ENCODE measurements around the gene CHD9.
A peak's percentile ranks its signal among the peaks of the same experiment; 100 is the strongest.

The CHD9 gene

DNA sequence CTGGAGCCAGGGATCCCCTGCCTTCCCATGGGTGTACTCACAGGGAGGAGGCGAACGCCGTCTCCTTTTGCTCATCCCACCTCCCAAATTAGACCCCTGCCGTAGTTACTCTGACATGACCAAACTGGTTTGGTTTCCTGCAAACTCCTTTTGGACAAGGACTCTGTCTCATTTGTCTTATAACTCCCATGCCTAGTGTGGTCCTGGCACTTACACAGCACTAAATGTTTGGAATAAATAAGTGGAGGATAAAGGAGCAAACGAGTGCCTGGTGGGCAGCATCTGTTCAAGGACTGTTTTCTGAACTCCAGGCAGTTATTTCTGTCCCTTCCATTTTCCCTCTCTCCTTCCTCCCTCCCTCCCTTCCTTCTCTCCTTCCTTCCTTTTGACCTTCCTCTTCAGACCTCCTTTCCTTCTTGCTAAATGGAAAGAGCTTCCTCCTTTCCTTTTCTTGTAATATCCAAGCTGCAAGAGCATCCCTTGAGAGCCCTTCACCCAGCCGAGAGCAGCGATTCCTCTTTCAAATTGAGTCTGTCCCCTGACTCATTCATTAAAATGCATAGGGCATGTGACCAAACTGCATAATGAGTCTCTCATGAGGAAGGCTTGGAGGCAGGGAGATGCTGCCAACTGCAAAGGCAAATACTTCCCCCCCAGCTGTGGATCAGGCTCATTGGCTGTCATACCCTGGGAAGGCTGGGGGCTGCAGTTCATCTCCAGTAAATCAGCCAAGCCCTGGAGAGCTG is 36.8 kb downstream of the CHD9 start:
- Mint-ChIP-seq H3K27ac (peak overlapping the region; percentile 51), H3K4me1 (ENCODE audit: low read depth) (peaks cover 20% of the 10 kb centered on the region), H3K27me3 (no peaks in the 10 kb centered on the region), H3K9me3 (ENCODE audit: low read depth) (no peaks in the 10 kb centered on the region), H3K4me3 (no peak overlapping the region), H3K36me3 (peaks cover 2% of the 10 kb centered on the region)

DNA sequence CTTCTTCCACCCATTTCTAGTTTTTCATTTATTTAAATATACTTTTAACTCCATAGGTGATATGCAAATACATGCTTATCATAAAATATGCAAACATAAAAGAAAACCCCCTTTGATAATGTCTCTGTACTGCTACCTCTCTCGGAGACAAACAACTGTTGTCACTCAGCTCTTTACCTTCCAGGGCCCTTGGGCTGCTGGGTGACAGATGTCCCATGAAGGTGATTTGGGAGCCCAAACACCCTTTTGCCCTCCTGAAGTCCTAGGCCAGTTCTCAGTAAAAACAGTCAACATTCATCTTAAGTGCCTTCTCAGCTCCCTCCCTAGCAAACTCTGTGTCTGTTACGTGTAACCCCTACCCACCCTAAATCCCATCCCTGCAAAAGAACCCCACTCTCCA is 37.5 kb downstream of the CHD9 start:
- H3K4me1 Mint-ChIP-seq (ENCODE audit: low read depth) = peaks cover 23% of the 10 kb centered on the region
- no peak overlapping the region for H3K27ac Mint-ChIP-seq
- no peaks in the 10 kb centered on the region for H3K9me3 Mint-ChIP-seq (ENCODE audit: low read depth)
- H3K27me3 Mint-ChIP-seq = no peaks in the 10 kb centered on the region
- no peak overlapping the region for H3K4me3 Mint-ChIP-seq
- peaks cover 2% of the 10 kb centered on the region for H3K36me3 Mint-ChIP-seq

DNA sequence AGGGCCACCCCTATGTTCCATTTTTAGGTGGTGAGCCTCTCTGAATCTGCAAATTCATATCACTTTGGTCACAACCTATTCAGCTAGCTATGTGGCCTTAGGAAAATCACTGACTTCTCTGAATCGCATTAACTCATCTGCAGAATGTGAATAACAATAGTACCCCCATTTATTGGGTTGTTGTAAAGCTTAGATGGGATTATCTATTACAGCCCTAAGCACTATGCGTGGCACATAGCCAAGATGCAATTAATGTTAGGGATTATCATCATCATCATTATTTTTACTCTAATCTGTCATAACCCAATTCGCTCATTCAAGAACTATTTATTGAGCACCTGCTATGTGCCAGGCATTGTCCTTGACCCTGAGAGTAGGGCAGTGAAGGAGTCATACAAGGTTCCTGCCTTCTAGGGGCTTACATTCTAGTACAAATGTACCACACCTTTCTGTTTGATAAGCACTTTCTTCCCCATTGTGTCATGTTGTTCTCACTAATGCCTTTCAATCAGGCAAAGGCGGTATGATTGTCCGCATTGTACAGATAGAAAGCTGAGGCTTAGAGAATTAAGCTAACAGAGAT is 38.5 kb downstream of the CHD9 start:
- Mint-ChIP-seq H3K27me3 (no peaks in the 10 kb centered on the region), H3K4me1 (ENCODE audit: low read depth) (peaks cover 25% of the 10 kb centered on the region), H3K36me3 (peaks cover 2% of the 10 kb centered on the region), H3K27ac (no peak overlapping the region), H3K9me3 (ENCODE audit: low read depth) (no peaks in the 10 kb centered on the region), H3K4me3 (no peak overlapping the region)

DNA sequence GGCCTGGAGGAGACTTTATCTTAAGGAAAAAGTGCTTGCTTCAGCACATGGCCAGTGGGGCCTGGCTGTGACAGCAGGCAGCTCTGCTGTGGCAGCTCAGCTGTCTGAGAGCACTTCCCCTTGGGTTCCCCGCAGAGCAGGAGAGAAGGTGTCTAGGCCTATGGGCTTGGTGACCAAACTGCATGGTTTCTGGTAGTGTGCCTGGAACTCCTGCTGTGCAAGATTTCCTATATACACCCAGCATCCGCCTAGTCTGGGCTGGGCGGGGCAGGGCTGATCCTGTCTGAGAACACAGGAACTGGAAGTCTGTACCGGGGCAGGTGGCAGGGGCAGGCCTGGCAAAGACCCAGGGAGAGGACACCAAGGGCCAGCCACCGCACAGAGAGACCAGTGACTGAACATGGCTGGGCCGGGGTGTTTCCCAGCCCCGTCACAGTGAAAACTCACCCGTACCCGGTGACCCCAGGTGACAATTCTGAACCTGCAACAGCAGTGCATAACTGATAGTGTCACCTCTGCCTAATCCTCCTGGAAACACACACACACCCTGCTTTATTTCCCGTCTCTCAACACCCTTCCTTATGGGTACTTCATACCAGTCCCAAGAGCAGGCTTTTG is 39.3 kb downstream of the CHD9 start:
- Mint-ChIP-seq H3K4me1 (ENCODE audit: low read depth) (peaks cover 32% of the 10 kb centered on the region), H3K27ac (no peak overlapping the region)

DNA sequence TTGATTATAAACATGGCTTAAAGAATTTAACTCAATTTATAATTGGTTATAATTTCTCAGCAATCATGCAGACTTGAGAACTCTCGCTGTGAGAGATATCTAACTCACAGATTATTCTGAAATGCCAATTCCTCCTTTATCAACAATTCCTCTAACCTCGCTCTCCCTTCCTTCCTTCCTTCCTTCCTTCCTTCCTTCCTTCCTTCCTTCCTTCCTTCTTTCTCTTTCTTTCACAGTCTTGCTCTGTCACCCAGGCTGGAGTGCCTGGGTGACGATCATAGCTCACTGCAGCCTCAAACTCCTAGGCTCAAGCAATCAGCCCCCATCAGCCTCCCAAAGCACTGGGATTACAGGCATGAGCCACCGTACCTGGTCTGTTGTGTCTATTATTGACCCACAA is 42.4 kb downstream of the CHD9 start:
- Mint-ChIP-seq H3K36me3 (no peaks in the 10 kb centered on the region), H3K27ac (no peak overlapping the region), H3K27me3 (no peaks in the 10 kb centered on the region), H3K4me3 (no peak overlapping the region), H3K4me1 (ENCODE audit: low read depth) (peaks cover 30% of the 10 kb centered on the region), H3K9me3 (ENCODE audit: low read depth) (no peaks in the 10 kb centered on the region)

More for the DNA sequence above, 39.3 kb downstream of the CHD9 start:
- Mint-ChIP-seq H3K4me3 (no peak overlapping the region), H3K36me3 (peaks cover 2% of the 10 kb centered on the region), H3K27me3 (no peaks in the 10 kb centered on the region), H3K9me3 (ENCODE audit: low read depth) (no peaks in the 10 kb centered on the region)

DNA sequence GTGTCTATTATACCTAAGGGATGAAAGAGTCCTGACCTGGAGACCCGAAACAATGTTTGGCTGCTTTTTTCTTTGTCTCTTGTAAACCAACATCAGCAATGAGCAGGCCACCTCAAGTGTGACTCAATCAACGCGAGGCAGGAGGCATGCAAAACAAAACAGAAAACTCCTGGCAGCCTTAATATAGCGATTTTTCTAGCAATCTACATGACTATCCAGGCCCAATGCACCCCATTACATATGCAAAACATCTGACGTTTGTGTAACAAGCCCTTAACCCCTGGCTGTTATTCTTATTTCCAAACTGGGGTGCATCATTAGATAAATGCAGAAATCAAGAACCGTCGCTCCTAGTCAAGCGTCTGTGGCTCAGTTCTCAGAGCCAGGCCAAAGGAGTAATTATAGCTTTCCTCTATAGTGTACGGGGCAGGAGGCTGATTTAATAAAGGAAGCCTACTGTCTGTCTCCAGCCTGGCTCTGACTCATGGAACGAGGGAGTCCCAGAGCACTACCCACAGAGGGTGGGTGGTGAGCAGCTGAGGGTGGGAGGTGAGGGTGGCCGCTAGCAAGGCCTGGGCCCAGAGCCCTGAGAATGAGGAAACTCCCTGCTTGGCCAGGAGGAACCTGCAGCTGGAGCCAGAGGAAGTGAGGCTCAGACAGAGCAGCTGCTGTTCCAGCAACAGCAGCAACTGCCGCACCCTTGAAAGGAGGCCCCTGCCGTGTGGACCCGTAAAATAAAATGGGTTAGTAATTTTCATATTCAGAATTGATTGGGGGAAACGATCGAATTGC is 43.9 kb downstream of the CHD9 start:
- no peaks in the 10 kb centered on the region for H3K27me3 Mint-ChIP-seq
- peak overlapping the region; percentile 86 for H3K27ac Mint-ChIP-seq
- no peaks in the 10 kb centered on the region for H3K36me3 Mint-ChIP-seq
- no peaks in the 10 kb centered on the region for H3K9me3 Mint-ChIP-seq (ENCODE audit: low read depth)
- H3K4me3 Mint-ChIP-seq = peak overlapping the region; percentile 87
- peaks cover 27% of the 10 kb centered on the region for H3K4me1 Mint-ChIP-seq (ENCODE audit: low read depth)

DNA sequence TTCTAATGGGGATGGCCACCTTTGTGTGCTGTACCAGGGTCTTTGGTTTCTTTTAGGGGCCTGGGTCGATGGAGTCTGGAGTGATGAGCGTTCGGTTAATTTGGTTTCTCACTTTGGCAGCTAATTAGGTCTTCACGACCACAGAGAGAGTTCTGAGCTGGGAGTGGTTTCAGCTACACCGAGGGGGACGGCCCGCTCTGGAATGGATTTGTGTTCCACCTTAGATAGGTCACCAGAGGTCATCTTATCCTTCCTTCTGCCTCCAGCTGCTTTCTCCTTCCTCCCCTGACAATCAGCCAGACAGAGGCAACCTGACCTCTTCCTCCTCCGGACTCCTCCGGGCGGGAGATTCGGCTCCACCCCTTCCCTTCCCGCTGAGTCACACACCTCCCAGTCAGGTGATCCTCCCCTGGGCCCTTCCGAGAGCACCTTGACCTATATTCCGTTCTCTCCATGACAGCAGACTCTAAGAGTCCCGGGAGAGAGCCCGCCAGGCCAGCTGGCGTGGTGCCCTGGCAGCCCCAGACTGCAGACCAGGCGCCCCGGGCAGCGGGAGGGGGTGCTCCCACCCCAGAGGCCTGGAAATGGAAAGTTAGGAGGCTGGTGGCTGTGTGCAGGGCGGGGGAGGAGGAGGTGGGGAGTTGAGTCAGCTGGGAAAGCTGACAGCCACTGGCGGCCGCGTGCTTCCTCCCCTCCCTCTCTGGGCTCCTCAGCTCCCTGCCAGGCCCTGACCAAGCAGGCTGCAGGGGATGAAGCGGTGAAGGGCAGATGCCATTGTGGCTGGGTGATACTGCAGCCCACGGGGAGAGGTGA is 44.7 kb downstream of the CHD9 start:
- Mint-ChIP-seq H3K4me1 (ENCODE audit: low read depth) (peaks cover 26% of the 10 kb centered on the region), H3K4me3 (peak overlapping the region; percentile 87), H3K27ac (peak overlapping the region; percentile 86), H3K27me3 (no peaks in the 10 kb centered on the region), H3K36me3 (no peaks in the 10 kb centered on the region), H3K9me3 (ENCODE audit: low read depth) (no peaks in the 10 kb centered on the region)

DNA sequence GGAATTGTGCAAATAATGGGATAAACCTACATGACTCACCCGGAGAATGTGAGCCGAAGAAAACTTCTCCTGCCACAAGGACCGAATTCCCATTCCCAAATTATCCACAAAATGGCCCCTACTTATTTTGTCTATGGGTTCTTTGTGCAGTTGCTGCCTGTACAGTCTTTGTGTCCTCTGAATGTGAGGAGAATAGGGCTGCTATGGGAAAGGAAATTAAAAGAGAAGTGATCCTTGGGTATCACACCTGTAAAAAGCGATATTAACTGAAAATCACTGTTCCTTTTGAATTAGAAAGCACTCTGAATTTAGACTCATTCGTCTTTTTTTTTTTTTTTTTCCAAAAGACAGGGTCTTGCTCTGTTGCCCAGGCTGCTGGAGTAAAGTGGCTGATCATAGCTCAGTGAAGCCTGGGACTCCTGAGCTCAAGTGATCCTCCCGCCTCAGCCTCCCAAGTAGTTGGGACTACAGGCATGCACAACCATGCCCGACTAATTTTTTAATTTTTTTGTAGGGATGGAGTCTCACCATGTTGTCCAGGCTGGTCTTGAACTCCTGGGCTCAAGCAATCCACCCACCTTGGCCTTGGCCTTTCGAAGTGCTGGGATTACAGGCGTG is 45.4 kb downstream of the CHD9 start:
- Mint-ChIP-seq H3K27ac (no peak overlapping the region), H3K27me3 (no peaks in the 10 kb centered on the region), H3K4me3 (peak overlapping the region; percentile 87), H3K36me3 (no peaks in the 10 kb centered on the region), H3K4me1 (ENCODE audit: low read depth) (peaks cover 26% of the 10 kb centered on the region), H3K9me3 (ENCODE audit: low read depth) (no peaks in the 10 kb centered on the region)

DNA sequence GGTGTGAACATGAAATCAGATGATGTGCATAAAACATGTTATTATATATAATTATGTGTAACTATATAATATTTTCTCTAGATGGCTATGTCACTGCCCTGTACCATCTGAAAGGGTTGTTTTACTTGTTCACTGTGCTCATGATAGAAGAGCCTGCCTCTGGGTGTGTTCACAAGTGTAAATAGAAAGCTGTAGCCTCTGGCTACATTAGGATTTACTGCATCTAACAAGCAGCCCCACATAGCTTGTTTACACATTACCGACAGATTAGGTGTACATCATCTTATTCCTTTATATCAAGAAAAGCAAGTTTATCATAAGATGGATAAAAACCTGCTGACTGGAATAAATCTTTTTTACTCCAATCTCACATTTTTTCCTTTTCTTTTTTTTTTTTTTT is 46.1 kb downstream of the CHD9 start:
- peak overlapping the region; percentile 87 for H3K4me3 Mint-ChIP-seq
- no peaks in the 10 kb centered on the region for H3K9me3 Mint-ChIP-seq (ENCODE audit: low read depth)
- no peaks in the 10 kb centered on the region for H3K27me3 Mint-ChIP-seq
- no peaks in the 10 kb centered on the region for H3K36me3 Mint-ChIP-seq
- no peak overlapping the region for H3K27ac Mint-ChIP-seq
- H3K4me1 Mint-ChIP-seq (ENCODE audit: low read depth) = peaks cover 26% of the 10 kb centered on the region

DNA sequence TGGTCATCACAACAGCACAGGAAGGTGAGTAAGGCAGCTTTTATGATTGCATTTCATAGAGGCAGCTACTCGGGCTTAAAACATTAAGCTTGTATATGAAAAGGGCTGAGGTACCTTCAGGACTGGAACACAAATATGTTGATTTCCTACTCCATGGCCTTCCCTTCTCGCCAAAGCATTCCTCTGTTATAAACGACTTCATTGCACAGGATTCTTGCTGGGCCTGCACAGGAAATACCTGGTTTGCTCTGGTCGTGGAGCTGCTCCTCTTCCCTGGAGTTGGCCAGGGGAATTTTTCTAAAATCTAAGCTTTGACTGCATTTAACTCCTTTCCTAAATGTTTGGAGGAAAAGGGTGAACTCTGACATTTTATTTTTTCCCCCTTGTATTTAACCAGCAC is 49.0 kb downstream of the CHD9 start:
- H3K9me3 Mint-ChIP-seq (ENCODE audit: low read depth) = no peaks in the 10 kb centered on the region
- peaks cover 16% of the 10 kb centered on the region for H3K4me1 Mint-ChIP-seq (ENCODE audit: low read depth)
- no peaks in the 10 kb centered on the region for H3K36me3 Mint-ChIP-seq
- no peaks in the 10 kb centered on the region for H3K27me3 Mint-ChIP-seq
- H3K4me3 Mint-ChIP-seq = no peak overlapping the region
- no peak overlapping the region for H3K27ac Mint-ChIP-seq

DNA sequence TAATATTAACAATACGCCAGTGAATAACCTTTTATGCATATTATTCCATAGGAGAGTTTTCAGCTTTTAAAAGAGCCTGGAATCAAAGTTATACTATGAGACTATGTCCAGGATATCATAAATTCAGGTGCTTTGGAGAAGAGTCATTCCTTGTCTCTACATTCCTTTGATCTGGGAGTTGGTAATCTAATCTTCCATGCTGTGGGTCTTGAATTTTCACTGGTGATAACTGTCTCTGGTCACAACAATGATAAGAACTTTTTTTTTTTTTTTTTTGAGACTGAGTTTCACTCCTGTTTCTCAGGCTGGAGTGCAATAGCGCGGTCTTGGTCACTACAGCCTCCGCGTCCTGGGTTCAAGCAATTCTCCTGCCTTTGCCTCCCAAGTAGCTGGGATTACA is 50.8 kb downstream of the CHD9 start:
- Mint-ChIP-seq H3K36me3 (no peaks in the 10 kb centered on the region), H3K4me1 (ENCODE audit: low read depth) (peaks cover 1% of the 10 kb centered on the region), H3K9me3 (ENCODE audit: low read depth) (no peaks in the 10 kb centered on the region)

DNA sequence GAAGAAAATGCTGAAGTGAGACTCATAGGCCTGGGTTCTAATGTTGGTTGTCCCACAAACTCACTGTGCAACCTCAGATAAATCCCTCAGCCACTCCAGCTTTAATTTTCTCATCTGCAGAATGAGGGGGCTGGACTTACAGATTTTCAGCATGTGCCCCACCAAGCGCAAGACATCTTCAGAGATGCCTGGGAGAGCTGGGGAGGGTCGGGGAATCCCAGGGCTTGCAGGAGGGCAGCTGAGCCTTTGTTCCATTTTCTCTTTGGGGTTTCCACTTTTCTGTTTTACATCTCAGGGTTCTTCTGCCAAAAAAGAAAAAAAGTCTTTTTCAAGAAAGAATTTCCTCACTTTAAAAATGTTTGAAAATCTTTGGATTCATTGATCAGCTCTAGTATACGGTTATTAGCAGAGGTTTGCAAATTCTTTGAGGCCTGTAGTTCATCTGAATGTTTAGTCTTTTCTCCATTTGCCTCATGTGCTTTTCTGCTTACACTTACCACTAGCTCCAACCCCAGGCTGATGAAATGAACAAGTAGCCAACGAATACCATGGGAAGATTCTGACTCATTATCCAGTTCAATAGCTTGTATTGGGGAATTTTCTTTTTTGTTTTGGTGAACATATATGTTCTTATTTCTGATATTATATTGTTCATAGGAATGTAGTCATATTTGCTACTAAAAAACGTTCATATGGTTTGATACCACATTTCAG is 56.4 kb downstream of the CHD9 start:
- Mint-ChIP-seq H3K27me3 (no peaks in the 10 kb centered on the region), H3K4me3 (no peak overlapping the region), H3K36me3 (no peaks in the 10 kb centered on the region), H3K9me3 (ENCODE audit: low read depth) (no peaks in the 10 kb centered on the region), H3K4me1 (ENCODE audit: low read depth) (no peaks in the 10 kb centered on the region), H3K27ac (no peak overlapping the region)

More for the DNA sequence above, 50.8 kb downstream of the CHD9 start:
- Mint-ChIP-seq H3K4me3 (no peak overlapping the region), H3K27ac (no peak overlapping the region), H3K27me3 (no peaks in the 10 kb centered on the region)

DNA sequence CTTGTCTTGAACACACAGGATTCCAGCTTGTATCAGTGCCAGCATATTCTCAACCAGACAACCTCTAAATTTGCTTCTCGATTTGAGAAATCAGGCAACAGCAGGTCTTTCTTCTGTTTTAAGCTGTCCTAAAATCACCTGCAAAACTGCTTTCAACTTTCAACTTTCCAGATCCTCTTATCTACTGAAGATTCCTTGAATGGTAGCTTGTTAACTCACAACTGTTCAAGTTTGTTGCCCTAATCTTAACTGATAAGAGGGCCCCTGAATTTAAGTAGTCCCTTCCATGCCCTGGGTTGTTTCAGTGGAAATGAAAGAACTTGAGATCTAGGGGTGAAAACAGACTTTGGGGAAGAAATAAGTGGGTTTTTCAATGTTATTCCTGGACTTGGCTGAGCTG is 57.2 kb downstream of the CHD9 start:
- Mint-ChIP-seq H3K27me3 (no peaks in the 10 kb centered on the region), H3K36me3 (no peaks in the 10 kb centered on the region), H3K27ac (no peak overlapping the region), H3K4me3 (no peak overlapping the region), H3K4me1 (ENCODE audit: low read depth) (no peaks in the 10 kb centered on the region), H3K9me3 (ENCODE audit: low read depth) (no peaks in the 10 kb centered on the region)
